PC-9 (cell line): Measurements from ENCODE around the gene CMSS1.

Experiments
- CTCF ChIP-seq: fragments of 200-600 bp; sonication (generic); conservative IDR thresholded peaks from 2 replicates; pipeline ENCODE4 v1.6.1; 2017; ENCODE audit warnings: mixed run types, antibody characterized with exemption, mild to moderate bottlenecking, moderate library complexity
- EZH2 ChIP-seq: fragments of 200-600 bp; sonication (generic); IDR thresholded peaks from 2 replicates; pipeline ENCODE4 v1.8.0; 2017; ENCODE audit warnings: antibody characterized with exemption, low read depth

- TF ChIP-seq CTCF, result no peak
- TF ChIP-seq EZH2, result no peak
Measured at GRCh38 chr3:100183608-100184125, 366.0 kb downstream of the CMSS1 start.
